Loucy (cell line): Measurements from ENCODE around the gene CDHR2.

Source experiments
- CTCF ChIP-seq: fragments of 200-600 bp; sonication (generic); conservative IDR thresholded peaks from 2 replicates; pipeline ENCODE4 v1.5.1; 2014; ENCODE audit warnings: mild to moderate bottlenecking, antibody characterized with exemption, low read length
- EZH2phosphoT487 ChIP-seq: fragments of 200-600 bp; IDR thresholded peaks from 2 replicates; pipeline ENCODE4 v1.6.1; 2018; ENCODE audit warnings: antibody characterized with exemption, mild to moderate bottlenecking, moderate library complexity, borderline replicate concordance

GRCh38 chr5:176530983-176531901, 17.9 kb upstream of the CDHR2 start:
- TF ChIP-seq CTCF: no peak
- TF ChIP-seq EZH2phosphoT487: no peak
